TTC549 (cell line): Measurements from ENCODE around the gene KRTAP4-11.
"Not testable (repeated sequence)": the region's sequence is repeated elsewhere in the genome, so short reads cannot be mapped to it uniquely, and the experiment has no call there.

ENCODE experiments used
- FAIRE-seq: peaks from 2 replicates; lab custom pipeline; 2012; peaks lifted over from hg19 to GRCh38; lab: Jason Lieb, UNC

KRTAP4-11 gene

DNA sequence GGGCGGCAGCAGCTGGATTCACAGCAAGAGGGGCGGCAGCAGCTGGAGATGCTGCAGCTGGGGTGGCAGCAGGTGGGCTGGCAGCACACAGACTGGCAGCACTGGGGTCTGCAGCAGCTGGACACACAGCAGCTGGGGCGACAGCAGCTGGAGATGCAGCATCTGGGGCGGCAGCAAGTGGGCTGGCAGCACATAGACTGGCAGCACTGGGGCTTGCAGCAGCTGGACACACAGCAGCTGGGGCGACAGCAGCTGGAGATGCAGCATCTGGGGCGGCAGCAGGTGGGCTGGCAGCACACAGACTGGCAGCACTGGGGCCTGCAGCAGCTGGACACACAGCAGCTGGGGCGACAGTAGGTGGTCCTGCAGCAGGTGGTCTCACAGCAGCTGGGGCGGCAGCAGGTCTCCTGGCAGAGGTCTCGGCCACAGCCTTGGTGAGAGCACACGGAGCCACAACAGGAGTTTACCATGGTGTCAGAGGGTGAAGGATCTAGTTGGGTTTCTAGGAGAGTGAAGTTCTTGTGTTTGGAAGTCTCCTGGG is at the start of gene KRTAP4-11:
KRTAP4-11 (minus strand) TSS at position 528 of the 541 bp plus-strand sequence; CDS start at position 470, 58 bp downstream.
- not testable (repeated sequence) for FAIRE-seq

DNA sequence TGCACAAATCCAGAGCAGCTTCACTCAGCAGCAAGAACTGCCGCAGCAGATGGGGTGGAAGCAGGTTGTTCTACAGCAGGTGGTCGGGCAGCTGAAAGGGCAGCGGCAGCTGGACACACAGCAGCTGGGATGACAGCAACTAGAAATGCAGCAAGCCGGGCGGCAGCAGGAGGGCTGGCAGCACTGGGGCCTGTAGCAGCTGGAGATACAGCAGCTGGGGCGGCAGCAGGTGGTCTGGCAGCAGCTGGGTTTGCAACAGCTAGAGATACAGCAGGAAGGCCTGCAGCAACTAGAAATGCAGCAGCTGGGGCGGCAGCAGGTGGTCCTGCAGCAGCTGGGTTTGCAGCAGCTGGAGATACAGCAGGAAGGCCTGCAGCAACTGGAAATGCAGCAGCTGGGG is 49.4 kb upstream of the KRTAP4-11 start:
- no peak for FAIRE-seq

DNA sequence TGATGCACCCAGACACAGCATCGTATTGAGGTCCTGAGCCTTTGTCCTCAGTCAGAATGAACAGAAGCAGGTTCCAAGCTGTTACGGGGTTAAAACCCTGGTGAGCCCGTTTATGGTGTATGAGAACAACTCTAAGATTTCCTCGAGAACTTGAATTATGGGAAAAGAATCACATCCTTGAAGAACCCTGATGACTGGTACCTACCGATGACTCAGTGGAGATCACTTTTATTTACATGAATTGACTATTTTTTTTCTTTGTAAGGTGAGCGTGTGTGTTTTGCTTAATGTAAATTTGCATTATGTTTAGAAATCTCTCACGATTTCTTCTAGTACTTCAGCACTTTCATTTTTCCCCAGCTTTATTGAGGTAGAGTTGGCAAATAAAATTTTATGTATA is 45.7 kb upstream of the KRTAP4-11 start:
- FAIRE-seq: no peak

DNA sequence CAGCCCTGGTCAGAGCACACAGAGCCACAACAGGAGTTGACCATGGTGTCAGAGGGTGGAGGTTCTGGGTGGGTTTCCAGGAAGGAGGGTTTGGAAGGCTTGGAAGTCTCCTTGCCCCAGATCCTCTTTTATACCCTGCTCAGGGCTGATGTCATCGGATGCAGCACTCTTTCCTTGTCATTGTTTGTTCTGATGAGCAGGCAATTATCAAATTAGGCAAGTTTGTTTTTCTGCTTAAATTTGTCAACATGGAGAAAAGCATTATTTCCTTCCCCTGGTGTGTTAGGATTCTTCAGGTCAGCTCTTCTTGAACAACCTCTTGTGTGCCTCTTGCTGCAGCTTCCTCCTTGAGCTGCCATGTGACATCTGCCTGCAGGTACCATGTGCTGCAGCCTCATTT is 42.5 kb upstream of the KRTAP4-11 start, which contains the start of gene KRTAP4-4:
KRTAP4-4 (minus strand) TSS at position 101 of the 400 bp plus-strand sequence; CDS start at position 44, 57 bp downstream.
- no peak for FAIRE-seq

DNA sequence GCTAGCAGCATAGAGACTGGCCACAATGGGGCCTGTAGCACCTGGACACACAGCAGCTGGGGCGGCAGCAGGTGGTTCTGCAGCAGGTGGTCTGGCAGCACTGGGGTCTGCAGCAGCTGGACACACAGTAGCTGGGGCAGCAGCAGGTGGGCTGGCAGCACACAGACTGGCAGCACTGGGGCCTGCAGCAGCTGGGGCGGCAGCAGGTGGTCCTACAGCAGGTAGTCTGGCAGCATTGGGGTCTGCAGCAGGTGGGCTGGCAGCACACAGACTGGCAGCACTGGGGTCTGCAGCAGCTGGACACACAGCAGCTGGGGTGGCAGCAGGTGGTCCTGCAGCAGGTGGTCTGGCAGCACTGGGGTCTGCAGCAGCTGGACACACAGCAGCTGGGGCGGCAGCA is 42.0 kb upstream of the KRTAP4-11 start:
- not testable (repeated sequence) for FAIRE-seq

DNA sequence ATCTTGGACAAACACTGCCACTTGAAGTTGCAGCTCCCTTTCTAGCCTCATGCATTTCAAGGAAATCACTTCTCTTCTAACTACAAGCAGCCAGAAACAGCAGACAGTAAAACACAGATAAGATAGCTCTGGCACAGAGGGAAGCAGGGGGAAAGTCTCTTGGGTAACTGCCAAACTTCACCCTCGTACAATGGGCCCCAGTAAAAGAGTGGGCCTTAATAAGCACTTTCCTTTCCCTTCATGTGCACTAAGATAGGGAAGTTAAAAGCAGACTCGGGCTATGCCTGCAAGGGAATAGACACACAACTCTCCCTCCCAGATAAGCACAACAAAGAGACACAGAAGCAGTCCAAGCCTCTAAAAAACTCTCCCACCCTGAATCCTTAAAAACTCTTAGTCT is 35.7 kb upstream of the KRTAP4-11 start:
- FAIRE-seq: no peak

DNA sequence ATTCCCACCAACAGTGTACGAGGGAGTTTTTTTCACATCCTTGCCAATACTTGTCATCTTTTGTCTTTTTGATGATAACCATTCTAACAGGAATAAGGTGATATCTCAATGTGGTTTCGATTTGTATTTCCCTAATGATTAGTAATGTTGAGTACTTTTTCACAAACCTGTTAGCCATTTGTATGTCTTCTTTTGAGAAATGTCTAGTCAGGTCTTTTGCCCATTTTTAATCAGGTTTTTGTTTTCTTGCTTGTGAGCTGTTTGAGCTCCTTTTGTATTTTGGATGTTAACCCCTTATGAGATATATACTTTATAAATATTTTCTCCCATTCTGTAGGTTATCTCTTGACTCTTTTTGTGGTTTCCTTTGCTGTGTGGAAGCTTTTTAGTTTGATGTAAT is 33.4 kb upstream of the KRTAP4-11 start:
- no peak for FAIRE-seq

DNA sequence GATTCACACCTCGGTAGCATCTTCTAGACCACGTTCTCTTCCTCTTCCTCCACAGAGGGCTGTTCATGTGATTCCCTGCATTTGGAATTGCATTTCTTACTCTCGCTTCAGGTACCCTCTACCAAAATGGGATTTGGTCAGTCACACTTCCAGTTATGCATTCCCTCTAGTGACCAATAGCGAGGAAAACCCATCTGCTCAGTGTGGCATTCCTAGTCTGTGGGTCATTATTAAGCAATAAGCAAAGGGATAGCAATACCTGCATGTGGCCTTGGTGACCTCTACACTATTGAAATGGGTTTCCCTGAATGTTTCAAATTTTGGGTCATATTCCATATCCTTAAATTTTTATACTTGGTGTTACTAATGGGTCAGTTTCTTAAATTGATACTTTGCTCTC is 31.9 kb upstream of the KRTAP4-11 start:
- no peak for FAIRE-seq

DNA sequence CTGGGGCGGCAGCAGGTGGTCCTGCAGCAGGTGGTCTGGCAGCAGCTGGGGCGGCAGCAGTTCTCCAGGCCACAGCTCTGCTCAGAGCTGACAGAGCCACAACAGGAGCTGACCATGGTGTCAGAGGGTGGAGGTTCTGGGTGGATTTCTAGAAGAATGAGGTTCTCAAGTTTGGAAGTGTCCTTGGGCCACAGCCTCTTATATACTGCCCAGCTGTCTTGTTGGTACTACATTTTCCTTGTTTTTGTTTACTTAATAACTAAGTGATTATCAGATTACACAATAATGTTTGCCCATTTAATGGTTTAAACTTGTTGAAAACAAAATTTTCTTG is 31.4 kb upstream of the KRTAP4-11 start, which contains the start of gene KRTAP4-5:
KRTAP4-5 (minus strand) TSS at position 174 of the 334 bp plus-strand sequence; CDS start at position 116, 58 bp downstream.
- no peak for FAIRE-seq

DNA sequence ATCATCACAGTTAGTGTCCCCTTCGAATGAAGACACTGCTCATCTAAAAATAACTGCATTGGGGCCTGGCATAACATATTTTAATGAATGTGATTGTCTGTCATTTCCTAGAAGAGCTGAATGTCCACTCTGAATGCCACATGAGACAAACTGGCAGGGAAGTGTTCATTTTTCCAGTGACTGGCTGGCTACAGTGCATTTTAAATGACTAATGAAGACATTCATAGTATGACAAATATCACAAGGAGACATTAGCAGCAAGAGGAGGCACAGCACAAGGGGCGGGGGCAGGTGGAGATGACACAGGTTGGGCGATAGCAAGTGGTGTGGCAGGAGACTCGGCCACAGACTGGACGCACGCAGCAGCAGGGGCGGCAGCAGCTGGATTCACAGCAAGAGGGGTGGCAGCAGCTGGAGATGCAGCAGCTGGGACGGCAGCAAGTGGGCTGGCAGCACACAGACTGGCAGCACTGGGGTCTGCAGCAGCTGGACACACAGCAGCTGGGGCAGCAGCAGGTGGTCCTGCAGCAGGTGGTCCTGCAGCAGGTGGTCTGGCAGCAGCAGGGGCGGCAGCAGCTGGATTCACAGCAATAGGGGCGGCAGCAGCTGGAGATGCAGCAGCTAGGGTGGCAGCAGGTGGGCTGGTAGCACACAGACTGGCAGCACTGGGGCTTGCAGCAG is 30.9 kb upstream of the KRTAP4-11 start:
- not testable (repeated sequence) for FAIRE-seq

DNA sequence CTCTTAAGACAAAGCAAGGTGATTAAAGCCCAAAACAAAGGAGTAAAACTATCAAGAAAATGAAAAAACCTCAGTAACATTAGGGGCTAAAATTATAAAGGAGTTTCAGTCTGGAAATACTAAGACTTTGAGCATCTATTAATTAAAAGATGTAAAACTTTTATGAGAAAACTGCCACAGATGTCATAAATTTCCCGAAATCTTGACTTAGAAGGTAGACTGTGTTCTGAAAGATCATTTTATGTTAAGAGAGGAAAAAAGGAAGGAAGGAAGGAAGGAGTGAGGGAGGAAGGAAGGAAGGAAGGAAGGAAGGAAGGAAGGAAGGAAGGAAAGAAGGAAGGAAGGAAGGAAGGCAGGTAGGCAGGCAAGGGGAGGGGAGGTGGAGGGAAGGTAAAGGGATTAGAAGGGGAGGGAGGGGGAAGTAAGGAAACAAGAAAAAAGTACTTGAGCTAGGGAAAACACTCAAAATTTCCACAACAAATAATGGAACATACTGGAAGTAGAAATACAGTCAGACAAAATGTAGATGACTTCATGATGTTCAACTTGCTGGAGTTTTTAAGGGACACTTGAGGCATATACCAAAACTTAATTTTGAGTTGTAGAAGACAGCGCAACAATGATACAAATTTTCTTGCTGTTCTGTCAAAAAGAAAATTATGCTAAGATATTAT is 29.5 kb upstream of the KRTAP4-11 start:
- no peak for FAIRE-seq

DNA sequence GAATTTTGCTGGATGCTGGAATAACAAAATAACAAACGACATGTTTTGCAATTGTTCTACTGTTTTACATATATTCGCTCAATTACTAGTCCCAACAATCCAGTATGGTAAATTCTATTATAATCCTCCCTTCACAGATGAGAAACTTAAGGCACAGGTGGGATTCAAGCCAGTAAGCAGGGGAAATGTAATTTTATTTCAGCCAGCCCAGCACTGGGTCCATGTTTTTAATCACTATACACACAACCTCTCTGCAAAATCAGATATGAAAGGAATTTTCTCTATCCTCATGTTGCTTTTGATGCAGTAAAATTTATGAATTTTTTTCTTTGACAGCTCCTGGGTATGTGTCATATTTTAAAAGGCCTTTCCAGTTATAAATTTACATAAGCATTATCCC is 27.1 kb upstream of the KRTAP4-11 start:
- no peak for FAIRE-seq

DNA sequence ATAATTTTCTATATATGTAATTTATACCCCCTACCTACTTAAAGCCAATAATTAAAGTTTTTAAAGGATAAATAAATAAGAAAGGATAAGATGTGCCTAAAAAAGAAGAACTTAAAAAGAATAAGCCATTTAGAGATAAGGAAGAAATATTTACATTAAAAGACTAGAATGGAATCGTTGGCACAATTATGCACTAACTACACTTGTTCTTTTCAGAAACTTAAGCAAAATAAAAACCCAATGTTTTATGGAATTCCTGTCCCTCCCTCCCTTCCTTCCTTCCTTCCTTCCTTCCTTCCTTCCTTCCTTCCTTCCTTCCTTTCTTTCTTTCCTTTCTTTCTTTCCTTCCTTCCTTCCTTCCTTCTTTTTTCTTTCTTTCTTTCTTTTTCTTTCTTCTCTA is 26.7 kb upstream of the KRTAP4-11 start:
- FAIRE-seq: no peak

DNA sequence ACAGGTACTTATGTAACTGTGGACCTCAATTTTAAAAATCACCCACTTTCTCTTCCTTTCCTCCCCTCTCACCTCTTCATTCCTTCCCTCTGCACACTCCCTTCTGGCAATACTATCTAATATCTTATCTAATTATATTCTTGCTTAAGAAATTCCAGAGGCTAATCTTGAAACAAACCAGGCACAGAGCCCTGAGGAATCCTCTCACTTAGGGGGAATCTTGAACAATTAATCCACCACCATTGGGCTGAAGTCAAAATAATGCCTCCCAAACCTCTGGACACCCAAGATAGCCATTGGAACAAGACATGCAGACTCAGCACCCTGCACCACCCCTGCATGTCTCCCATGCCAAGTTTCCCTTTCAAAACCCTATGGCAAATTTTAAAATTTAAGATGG is 23.2 kb upstream of the KRTAP4-11 start:
- FAIRE-seq: no peak

DNA sequence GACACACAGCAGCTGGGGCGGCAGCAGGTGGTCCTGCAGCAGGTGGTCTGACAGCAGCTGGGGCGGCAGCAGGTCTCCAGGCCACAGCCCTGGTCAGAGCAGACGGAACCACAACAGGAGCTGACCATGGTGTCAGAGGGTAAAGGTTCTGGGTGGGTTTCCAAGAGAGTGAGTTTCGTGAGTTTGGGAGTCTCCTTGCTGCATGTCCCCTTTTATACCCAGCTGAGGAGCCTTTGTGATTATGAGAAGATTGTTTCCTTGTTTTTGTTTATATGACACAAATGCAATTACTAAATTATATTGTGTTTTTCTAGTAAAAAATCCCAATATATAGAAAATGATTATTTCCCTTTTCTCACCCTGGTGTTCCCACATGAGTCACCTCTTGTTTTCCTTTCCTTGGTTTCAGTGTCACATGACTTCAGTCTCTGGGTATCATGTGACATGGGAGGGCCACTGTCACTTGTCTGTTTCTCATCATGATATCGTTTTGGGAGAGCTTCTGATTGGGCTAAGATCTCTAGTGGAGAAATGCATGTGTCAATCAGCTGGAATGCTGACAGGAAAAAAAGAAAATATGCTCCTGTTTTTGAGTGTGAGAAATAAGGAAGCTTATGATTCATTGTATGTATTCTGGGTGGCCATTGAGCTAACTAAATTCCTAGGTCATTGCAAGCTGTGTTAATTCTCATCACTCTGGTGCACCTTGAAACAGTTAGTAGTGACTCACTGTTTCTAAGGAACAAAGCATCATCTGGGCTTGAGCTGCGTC is 22.4 kb upstream of the KRTAP4-11 start, which contains the start of gene KRTAP4-6:
KRTAP4-6 (minus strand) TSS at position 185 of the 772 bp plus-strand sequence; CDS start at position 128, 57 bp downstream.
- no peak for FAIRE-seq

DNA sequence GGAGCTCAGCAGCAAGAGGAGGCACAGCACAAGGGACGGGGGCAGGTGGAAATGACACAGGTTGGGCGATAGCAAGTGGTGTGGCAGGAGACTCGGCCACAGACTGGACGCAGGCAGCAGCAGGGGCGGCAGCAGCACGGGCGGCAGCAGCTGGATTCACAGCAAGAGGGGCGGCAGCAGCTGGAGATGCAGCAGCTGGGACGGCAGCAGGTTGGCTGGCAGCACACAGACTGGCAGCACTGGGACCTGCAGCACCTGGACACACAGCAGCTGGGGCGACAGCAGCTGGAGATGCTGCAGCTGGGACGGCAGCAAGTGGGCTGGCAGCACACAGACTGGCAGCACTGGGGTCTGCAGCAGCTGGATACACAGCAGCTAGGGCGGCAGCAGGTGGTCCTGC is 21.7 kb upstream of the KRTAP4-11 start:
- not testable (repeated sequence) for FAIRE-seq

DNA sequence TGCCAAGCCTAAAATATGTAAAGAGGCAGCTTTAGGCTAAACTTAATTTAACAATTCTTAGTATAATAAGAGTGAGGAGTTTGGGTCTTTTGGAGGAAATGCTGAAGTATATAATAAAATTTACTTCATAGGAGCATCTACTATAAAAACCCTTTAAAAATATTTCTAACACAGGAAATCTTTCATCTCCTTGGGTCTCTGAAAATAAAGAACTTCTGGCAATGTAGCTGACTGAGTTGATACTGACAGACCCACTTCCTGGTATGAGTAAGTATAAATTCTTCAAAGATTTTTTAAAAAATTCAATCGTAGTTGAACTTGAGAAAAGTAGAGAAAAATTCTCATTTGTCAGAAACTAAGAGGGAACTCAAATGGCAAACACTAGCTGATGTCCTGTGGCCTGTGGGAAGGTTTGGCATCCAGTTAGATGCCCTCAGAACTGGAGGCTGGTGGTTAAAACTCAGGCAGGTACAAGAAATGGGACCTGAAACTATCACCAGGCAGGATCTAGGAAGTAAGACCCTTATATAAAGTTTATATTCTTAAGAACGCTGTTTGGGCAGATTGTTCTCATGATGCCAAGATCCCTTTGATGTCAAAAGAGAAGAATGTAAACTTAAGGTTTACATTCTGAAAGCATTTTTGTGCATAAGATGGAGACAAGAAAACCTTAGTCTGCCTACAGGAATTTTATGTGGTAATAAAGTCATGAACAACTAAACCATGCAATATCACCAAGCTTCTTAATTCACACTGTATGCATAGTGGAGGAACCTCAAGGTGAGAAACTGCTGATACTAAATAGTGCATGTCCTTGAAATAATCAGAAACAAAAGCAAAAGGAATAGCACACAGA is 15.9 kb upstream of the KRTAP4-11 start:
- no peak for FAIRE-seq

DNA sequence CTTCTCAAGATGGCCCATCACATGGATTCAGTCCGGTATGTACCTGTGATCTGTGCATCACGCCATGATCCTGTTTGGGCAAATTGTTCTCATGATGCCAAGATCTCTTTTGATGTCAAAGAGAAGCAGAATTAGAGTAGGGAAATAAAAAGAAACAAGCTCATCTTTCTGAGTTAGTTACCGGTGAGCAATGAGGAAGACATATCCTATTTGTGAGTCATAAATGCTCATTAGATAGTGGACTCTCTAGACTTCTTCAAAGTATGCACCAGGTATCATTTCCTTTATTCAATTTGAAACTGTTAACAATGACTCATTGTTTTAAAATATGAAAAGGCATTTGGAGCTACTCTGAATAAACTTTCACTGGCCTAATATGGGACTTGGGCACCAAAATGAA is 13.8 kb upstream of the KRTAP4-11 start:
- FAIRE-seq: no peak

DNA sequence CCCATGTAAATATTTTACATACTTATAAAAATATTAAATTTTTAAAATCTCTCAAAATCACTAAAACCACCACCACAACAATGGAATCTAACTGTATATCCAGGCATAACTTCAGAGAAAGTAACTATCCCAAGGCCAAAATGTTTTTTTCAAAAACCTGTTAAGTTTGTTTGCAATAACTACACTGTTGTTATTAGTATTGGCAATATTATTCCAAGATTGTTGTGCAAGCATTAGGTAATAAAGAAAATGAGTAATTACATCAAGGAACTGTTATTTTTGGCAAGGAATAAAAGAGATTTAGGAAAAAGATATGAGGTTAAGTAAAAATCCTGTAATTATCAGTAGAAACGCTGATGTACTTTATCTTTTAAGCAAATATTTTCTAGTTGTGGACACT is 9.2 kb upstream of the KRTAP4-11 start:
- FAIRE-seq: no peak

DNA sequence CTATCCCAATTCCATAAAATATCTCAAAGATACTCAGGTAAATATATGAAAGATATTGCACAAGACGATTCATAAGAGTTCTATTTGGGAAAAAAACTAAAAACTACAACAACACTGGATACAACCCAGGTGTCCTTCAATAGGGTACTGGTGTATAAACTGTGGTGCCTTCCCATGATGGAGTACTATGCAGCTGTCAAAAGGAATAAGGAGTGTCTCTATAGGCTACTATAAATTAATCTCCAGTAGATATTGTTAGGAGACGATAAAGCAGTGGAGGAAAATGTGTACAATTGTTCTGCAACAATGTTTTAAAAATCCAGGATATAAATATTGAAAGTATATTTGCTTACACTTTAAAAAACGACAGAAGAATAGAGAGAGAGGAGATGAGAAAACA is 8.2 kb upstream of the KRTAP4-11 start:
- no peak for FAIRE-seq

DNA sequence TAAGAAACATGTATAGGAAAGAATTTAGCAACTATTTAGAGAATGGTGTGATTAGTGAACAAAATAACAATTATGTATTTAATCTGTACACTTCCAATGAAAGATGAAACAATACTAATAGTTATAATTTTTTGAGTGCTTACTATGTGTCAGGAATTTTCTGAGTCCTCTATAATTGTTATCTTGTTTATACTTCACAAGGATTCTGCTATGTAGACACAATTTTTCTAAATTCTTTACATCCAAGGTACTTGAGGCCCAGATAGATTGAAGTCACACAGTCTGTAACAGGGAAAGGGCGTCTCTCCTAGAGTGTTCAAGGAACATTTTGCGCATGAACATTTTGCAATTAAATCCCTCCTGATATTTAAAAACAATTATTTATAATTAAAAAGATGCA is 6.9 kb upstream of the KRTAP4-11 start:
- FAIRE-seq: no peak

DNA sequence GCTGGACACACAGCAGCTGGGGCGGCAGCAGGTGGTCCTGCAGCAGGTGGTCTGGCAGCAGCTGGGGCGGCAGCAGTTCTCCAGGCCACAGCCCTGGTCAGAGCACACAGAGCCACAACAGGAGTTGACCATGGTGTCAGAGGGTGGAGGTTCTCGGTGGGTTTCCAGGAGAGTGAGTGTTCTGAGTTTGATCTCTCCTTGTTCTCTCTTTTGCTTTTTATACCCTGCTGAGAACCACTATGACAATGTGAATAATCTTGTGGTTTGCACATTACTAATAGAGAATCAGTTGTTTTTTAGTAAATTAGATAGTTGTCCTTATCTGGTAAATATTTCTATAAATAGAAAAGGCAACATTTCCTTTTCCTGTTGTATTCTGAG is 5.8 kb upstream of the KRTAP4-11 start, which contains the start of gene KRTAP4-12:
KRTAP4-12 (minus strand) TSS at position 192 of the 381 bp plus-strand sequence; CDS start at position 132, 60 bp downstream.
- FAIRE-seq: not testable (repeated sequence)
